ENCODE data around the gene RPL13.

GRCh38 chr16:89586218-89586617, 25.7 kb downstream of the RPL13 start:
- TF ChIP-seq CTCF (IDR thresholded peaks at IDR 0.05) (no peak), POLR2A (IDR thresholded peaks at IDR 0.05) (no peak)

All from thyroid gland (tissue), 4 donors.